Omental fat pad (tissue), 4 donors: ENCODE results near the gene UBE2B. TPM values are rescaled to one million over a fixed set of nuclear protein-coding genes. Genes with fewer than 3 reads are reported as not detected.

Source experiments
- ATAC-seq: fragments of 150-250 bp; one replicate; pipeline ENCODE4 v1.9.1; 2016; ENCODE audit warnings: mild to moderate bottlenecking, moderate library complexity; ENCODE audit not compliant: low FRiP score
- DNase-seq: peaks from one replicate; pipeline ENCODE4 v3.0.0-alpha.2; 2019; ENCODE audit warnings: low spot score
- total RNA-seq, 4 donors: library from RNA; depleted of rRNA; stranded (reverse); fragments of >200 nt; gene quantifications; one replicate each; pipeline ENCODE4 v1.1.0, GENCODE V29; 2016
- TF ChIP-seq, protein P1 (sequence below), 3 donors: fragments of 450-650 bp; IDR thresholded peaks; one replicate each; pipeline ENCODE4 v1.5.1; 2016 to 2017; ENCODE audit warnings: antibody characterized with exemption in 3 of 3, mild to moderate bottlenecking in 3 of 3, moderate library complexity in 2 of 3

UBE2B gene
- total RNA-seq, 4 donors from 2014 or later: 42.2 to 95.8 (median 46.0) TPM

GRCh38 chr5:134427540-134428041, 56.2 kb downstream of the UBE2B start:
- TF ChIP-seq, protein P1, sequence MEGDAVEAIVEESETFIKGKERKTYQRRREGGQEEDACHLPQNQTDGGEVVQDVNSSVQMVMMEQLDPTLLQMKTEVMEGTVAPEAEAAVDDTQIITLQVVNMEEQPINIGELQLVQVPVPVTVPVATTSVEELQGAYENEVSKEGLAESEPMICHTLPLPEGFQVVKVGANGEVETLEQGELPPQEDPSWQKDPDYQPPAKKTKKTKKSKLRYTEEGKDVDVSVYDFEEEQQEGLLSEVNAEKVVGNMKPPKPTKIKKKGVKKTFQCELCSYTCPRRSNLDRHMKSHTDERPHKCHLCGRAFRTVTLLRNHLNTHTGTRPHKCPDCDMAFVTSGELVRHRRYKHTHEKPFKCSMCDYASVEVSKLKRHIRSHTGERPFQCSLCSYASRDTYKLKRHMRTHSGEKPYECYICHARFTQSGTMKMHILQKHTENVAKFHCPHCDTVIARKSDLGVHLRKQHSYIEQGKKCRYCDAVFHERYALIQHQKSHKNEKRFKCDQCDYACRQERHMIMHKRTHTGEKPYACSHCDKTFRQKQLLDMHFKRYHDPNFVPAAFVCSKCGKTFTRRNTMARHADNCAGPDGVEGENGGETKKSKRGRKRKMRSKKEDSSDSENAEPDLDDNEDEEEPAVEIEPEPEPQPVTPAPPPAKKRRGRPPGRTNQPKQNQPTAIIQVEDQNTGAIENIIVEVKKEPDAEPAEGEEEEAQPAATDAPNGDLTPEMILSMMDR (IDR thresholded peaks at IDR 0.05): no peak
- DNase-seq: no peak
- no peak for ATAC-seq

GRCh38 chr5:134430001-134430569, 58.7 kb downstream of the UBE2B start:
- TF ChIP-seq, protein P1 (IDR thresholded peaks at IDR 0.05): no peak
- no peak for DNase-seq
- no peak for ATAC-seq

GRCh38 chr5:134432174-134432573, 60.8 kb downstream of the UBE2B start:
- no peak for ATAC-seq
- TF ChIP-seq, protein P1 (IDR thresholded peaks at IDR 0.05): no peak
- DNase-seq: no peak

GRCh38 chr5:134432677-134433359, 61.4 kb downstream of the UBE2B start:
- ATAC-seq (no peak), DNase-seq (no peak)
- TF ChIP-seq, protein P1 (IDR thresholded peaks at IDR 0.05): no peak

GRCh38 chr5:134435560-134435959, 64.2 kb downstream of the UBE2B start:
- no peak for DNase-seq
- TF ChIP-seq, protein P1 (IDR thresholded peaks at IDR 0.05): no peak
- ATAC-seq: no peak

DNA sequence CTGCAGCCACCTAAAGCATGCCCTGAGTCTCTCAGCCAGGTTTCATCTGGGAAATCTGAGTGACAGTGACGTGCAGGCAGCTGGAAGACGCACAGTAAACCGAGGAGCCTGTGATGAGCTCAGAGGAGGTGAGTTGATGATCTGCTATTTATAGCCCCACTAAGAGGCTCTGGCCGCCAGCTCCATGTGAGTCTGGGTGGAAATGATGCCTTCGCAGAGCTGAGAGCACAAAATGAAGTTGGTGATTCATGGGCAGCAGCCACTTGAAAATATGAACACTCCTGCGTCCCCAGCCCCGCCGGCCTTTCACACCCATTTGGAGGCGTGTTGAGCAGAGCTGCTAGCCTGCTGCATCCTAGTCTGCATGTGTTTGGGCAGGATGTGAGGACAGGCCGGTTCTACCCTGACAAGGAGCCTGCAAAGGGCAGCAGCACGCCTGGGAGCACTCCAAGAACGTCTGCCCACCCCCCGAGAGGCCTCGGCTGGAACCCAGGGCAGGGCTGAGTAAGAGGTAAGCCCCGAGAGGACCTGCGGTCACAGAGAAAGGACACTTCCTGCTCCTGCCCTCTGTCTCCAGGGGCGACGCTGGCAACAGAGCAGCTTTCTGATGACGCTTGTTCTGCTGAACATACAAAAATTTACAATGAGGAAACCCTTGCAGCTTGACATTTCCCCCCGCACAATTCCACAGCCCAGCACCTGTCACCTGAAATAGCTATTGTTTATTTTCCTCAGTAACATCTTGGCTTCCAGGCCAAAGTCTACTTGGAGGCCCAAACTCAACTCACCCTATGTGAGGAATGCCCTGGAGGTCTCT, 65.4 kb downstream of the UBE2B start:
- DNase-seq (no peak), ATAC-seq (no peak)

More for the DNA sequence above, 65.4 kb downstream of the UBE2B start:
- TF ChIP-seq, protein P1 (IDR thresholded peaks at IDR 0.05): no peak
